K562 (cell line): ENCODE measurements around the gene TAF8. TPM values are rescaled to one million over a fixed set of nuclear protein-coding genes. Genes with fewer than 3 reads are reported as not detected.

Source experiments
- ATAC-seq: fragments of 200-7000 bp; cut with Tn5 transposase; 3 replicates; pipeline ENCODE4 v1.9.1; 2020; ENCODE audit warnings: moderate library complexity
- BruUV-seq: library from RNA; stranded (reverse); fragments of 400-500 nt; replicated peaks from 2 replicates; lab custom pipeline; 2021; lab: Mats Ljungman, UMichigan
- CTCF ChIA-PET: fragments of 300-600 bp; formaldehyde crosslinking; extraction: SDS; loops from one replicate; lab custom pipeline; 2021; ENCODE audit warnings: low intra/inter-chr PET ratio; lab: Yijun Ruan, JAX
- POLR2A ChIA-PET: fragments of 300-600, 350-650 bp; sonication (Branson Sonifier 250); formaldehyde crosslinking; extraction: SDS; loops from one replicate; lab custom pipeline; 2021; ENCODE audit warnings: antibody characterized with exemption, inconsistent platforms; lab: Yijun Ruan, JAX
- DNase-seq, 4 experiments: peaks; one replicate each; pipeline versions ENCODE4 v3.0.0 to v3.0.0-alpha.2; 2011 to 2018; ENCODE audit warnings: low spot score in 3 of 4, mixed read lengths in 3 of 4; ENCODE audit errors: extremely low read depth in 1 of 4
- FAIRE-seq: peaks from 2 replicates; lab custom pipeline; 2011; peaks lifted over from hg19 to GRCh38; lab: Jason Lieb, UNC
- H2AFZ ChIP-seq: 2 replicates; pipeline ENCODE4 v1.6.0; 2011; ENCODE audit warnings: low read depth, low read length, control low read depth, inconsistent platforms
- H3K27ac ChIP-seq: fragments of 200-600 bp; 3 replicates; pipeline ENCODE4 v1.8.0; 2011; ENCODE audit warnings: low read depth, mild to moderate bottlenecking, control low read depth, inconsistent platforms, low read length, moderate library complexity, mixed read lengths; ENCODE audit errors: extremely low read depth
- H3K27me3 ChIP-seq, 2 experiments: fragments of 300-600 bp in 1 of 2; 2 replicates in 1 of 2; 3 replicates in 1 of 2; pipeline versions ENCODE4 v1.6.0 to v1.8.0; 2011; ENCODE audit warnings: inconsistent platforms in 2 of 2, low read length in 2 of 2, mild to moderate bottlenecking in 1 of 2, mixed read lengths in 1 of 2, moderate library complexity in 1 of 2; ENCODE audit not compliant: control insufficient read depth in 2 of 2, insufficient read depth in 2 of 2
- H3K36me3 ChIP-seq: fragments of 300-600 bp; 3 replicates; pipeline ENCODE4 v1.8.0; 2011; ENCODE audit warnings: mild to moderate bottlenecking, low read length, inconsistent platforms; ENCODE audit not compliant: control insufficient read depth, insufficient read depth
- H3K4me1 ChIP-seq, 2 experiments: fragments of 200-600 bp in 1 of 2; replicated peaks in 1 of 2; 2 replicates in 1 of 2; 3 replicates in 1 of 2; pipeline versions ENCODE4 v1.5.1 to v1.8.0; 2011; ENCODE audit warnings: inconsistent platforms in 2 of 2, low read length in 2 of 2, mild to moderate bottlenecking in 1 of 2, mixed read lengths in 1 of 2, moderate library complexity in 1 of 2; ENCODE audit not compliant: control insufficient read depth in 2 of 2, insufficient read depth in 2 of 2
- H3K4me2 ChIP-seq: 2 replicates; pipeline ENCODE4 v1.6.1; 2011; ENCODE audit warnings: low read length, control low read depth, inconsistent platforms, mixed read lengths; ENCODE audit not compliant: insufficient read depth
- H3K4me3 ChIP-seq: fragments of 200-600 bp; sonication (generic), shearing (Covaris generic); 2 replicates; pipeline ENCODE4 v1.5.1; 2016; ENCODE audit warnings: control low read depth, inconsistent platforms
- H3K79me2 ChIP-seq: fragments of 200-600 bp; 3 replicates; pipeline ENCODE4 v1.8.0; 2011; ENCODE audit warnings: low read length, inconsistent platforms; ENCODE audit not compliant: control insufficient read depth, insufficient read depth
- H3K9ac ChIP-seq, 2 experiments: 2 replicates each; pipeline versions ENCODE4 v1.6.0 to v1.6.1; 2011; ENCODE audit warnings: low read depth in 2 of 2, low read length in 2 of 2, control low read depth in 1 of 2, inconsistent platforms in 1 of 2, mild to moderate bottlenecking in 1 of 2, mixed read lengths in 1 of 2; ENCODE audit not compliant: insufficient read depth in 1 of 2
- H3K9me1 ChIP-seq: one replicate; pipeline ENCODE4 v1.6.0; 2011; ENCODE audit warnings: inconsistent platforms, mild to moderate bottlenecking, low read length, moderate library complexity; ENCODE audit not compliant: control insufficient read depth, insufficient read depth
- H3K9me3 ChIP-seq: replicated peaks from 2 replicates; pipeline ENCODE4 v1.5.1; 2011; ENCODE audit warnings: low read depth, low read length, inconsistent platforms; ENCODE audit not compliant: control insufficient read depth, insufficient read depth
- H4K20me1 ChIP-seq: replicated peaks from 2 replicates; pipeline ENCODE4 v1.6.1; 2011; ENCODE audit warnings: low read length, inconsistent platforms, mixed read lengths; ENCODE audit not compliant: control insufficient read depth, insufficient read depth
- ARID3B ChIP-seq: fragments of 250-450 bp; sonication (Bioruptor Pico); IDR thresholded peaks from 2 replicates; pipeline ENCODE4 v1.4.0; 2020; ENCODE audit warnings: borderline replicate concordance
- BRCA1 ChIP-seq, 2 experiments: fragments of 450-650 bp in 1 of 2; sonication (generic) in 1 of 2; formaldehyde crosslinking in 1 of 2; IDR thresholded peaks; 2 replicates each; pipeline versions ENCODE4 v1.5.0 to v1.6.1; 2017 to 2020; ENCODE audit warnings: mild to moderate bottlenecking in 1 of 2, missing genetic modification reagents in 1 of 2
- IFI16 ChIP-seq: fragments of 250-450 bp; sonication (Bioruptor Pico); IDR thresholded peaks from 2 replicates; pipeline ENCODE4 v2.1.2; 2022; ENCODE audit warnings: mild to moderate bottlenecking, inconsistent platforms
- MCM7 ChIP-seq, 2 experiments: fragments of 450-650 bp; IDR thresholded peaks; 2 replicates each; pipeline ENCODE4 v1.6.1; 2016 to 2018
- MLX ChIP-seq, 2 experiments: fragments of 450-650 bp in 1 of 2; sonication (generic) in 1 of 2; formaldehyde crosslinking; conservative IDR thresholded peaks; 2 replicates each; pipeline versions ENCODE4 v1.4.0 to v1.8.1; 2020 to 2022; ENCODE audit warnings: mild to moderate bottlenecking in 1 of 2, missing genetic modification reagents in 1 of 2
- PRPF4 ChIP-seq: fragments of 200-400 bp; formaldehyde crosslinking; IDR thresholded peaks from one replicate; pipeline ENCODE4 v1.6.1; 2017; ENCODE audit warnings: low read length, low read depth, mild to moderate bottlenecking; ENCODE audit not compliant: insufficient read depth, poor library complexity, severe bottlenecking
- PTTG1 ChIP-seq: fragments of 450-650 bp; IDR thresholded peaks from 2 replicates; pipeline ENCODE4 v1.6.1; 2016; ENCODE audit warnings: low read depth, mild to moderate bottlenecking, missing genetic modification characterization, missing compliant biosample characterization
- SREBF2 ChIP-seq: sonication (generic); formaldehyde crosslinking; IDR thresholded peaks from 2 replicates; pipeline ENCODE4 v1.4.0; 2020; ENCODE audit warnings: mild to moderate bottlenecking, missing genetic modification reagents
- TAF7 ChIP-seq: fragments of 450-650 bp; IDR thresholded peaks from 2 replicates; pipeline ENCODE4 v1.6.1; 2016; ENCODE audit warnings: missing genetic modification characterization, missing compliant biosample characterization
- THAP12 ChIP-seq: fragments of 250-450 bp; sonication (Bioruptor Pico); IDR thresholded peaks from 2 replicates; pipeline ENCODE4 v1.9.0; 2021; ENCODE audit warnings: mild to moderate bottlenecking, inconsistent platforms
- TRIM28 ChIP-seq: fragments of 450-650 bp; IDR thresholded peaks from 2 replicates; pipeline ENCODE4 v1.6.1; 2017
- ZNF134 ChIP-seq: fragments of 250-450 bp; sonication (Bioruptor Pico); conservative IDR thresholded peaks from 2 replicates; pipeline ENCODE4 v1.4.0; 2020
- ZNF253 ChIP-seq: fragments of 250-450 bp; sonication (Bioruptor Pico); conservative IDR thresholded peaks from 2 replicates; pipeline ENCODE4 v1.6.1; 2021; ENCODE audit warnings: mild to moderate bottlenecking
- ZNF436 ChIP-seq: fragments of 250-450, 450-650 bp; sonication (Bioruptor Pico); formaldehyde crosslinking; IDR thresholded peaks from 2 replicates; pipeline ENCODE4 v1.7.0; 2020; ENCODE audit warnings: mild to moderate bottlenecking
- ZNF740 ChIP-seq, 3 experiments: fragments of 200-800 bp in 1 of 3; sonication (Bioruptor generic) in 1 of 3; sonication (generic) in 1 of 3; formaldehyde crosslinking in 1 of 3; IDR thresholded peaks; 2 replicates each; pipeline versions ENCODE4 v1.6.1 to v1.8.0; 2016 to 2022; ENCODE audit warnings: mild to moderate bottlenecking in 2 of 3, missing compliant biosample characterization in 2 of 3, missing genetic modification characterization in 2 of 3, missing genetic modification reagents in 1 of 3
- ZNF77 ChIP-seq: fragments of 250-450 bp; sonication (Bioruptor Pico); IDR thresholded peaks from 2 replicates; pipeline ENCODE4 v1.5.0; 2020
- WGBS: fragments of 100-300 bp; shearing (Covaris generic); methylation state at CpG from one replicate; pipeline ENCODE4 v1.1.6; 2016; ENCODE audit warnings: low coverage, mixed read lengths; ENCODE audit not compliant: insufficient coverage; ENCODE audit errors: missing lambda C conversion rate; 5-methylcytosine and 5-hydroxymethylcytosine counted together
- in situ Hi-C: fragments of 300-500 bp; cut with MboI; formaldehyde crosslinking; loops from 4 replicates; pipeline ENCODE4 v1.15.0; 2018; ENCODE audit warnings: inconsistent platforms, mixed read lengths
- intact Hi-C: fragments of 100-400 bp; cut with micrococcal nuclease; formaldehyde crosslinking; loops from 2 replicates; pipeline ENCODE4 v1.14.2; 2022
- polyA plus RNA-seq, 8 experiments: library from polyadenylated mRNA; depleted of rRNA in 4 of 8; stranded (reverse) in 5 of 8; unstranded in 3 of 8; fragments of >200 nt; fragmentation: Nextera tagmentation in 2 of 8; fragmentation: Illumina TruSeq in 1 of 8; extraction: Ambion mirVana in 2 of 8; extraction: Trizol in 1 of 8; gene quantifications; 2 replicates each; pipeline versions ENCODE4 v1.2.1 to v1.2.3, GENCODE V29; 2011 to 2014; ENCODE audit warnings: inconsistent platforms in 1 of 8, missing spikeins in 1 of 8
- total RNA-seq, 7 experiments: library from RNA; depleted of rRNA in 6 of 7; stranded (reverse); fragments of >200 nt in 6 of 7; fragmentation: Illumina TruSeq in 2 of 7; extraction: Trizol in 2 of 7; gene quantifications; 2 replicates each; pipeline versions ENCODE4 v1.2.1 to v1.2.3, GENCODE V29; 2011 to 2021; ENCODE audit warnings: low replicate concordance in 1 of 7

TAF8 gene
- total and polyA plus RNA-seq, 9 of the 15 experiments (the other 6 are each of a cell fraction or from before 2014, with no cell fraction given), result 29.4 to 84.0 (median 52.6) TPM

- Histone ChIP-seq H3K36me3 (no peaks in the 10 kb centered on the region), H3K9ac (peak overlapping the region in 1 of 2 experiments; percentile 86; a peak in 3 of 4 replicates), H3K79me2 (no peaks in the 10 kb centered on the region), H3K4me2 (peak overlapping the region; percentile 67), H3K27ac (peak overlapping the region; percentile 63), H2AFZ (0 out of 2 replicates have a peak overlapping the region, but pooled peaks have one; percentile 5), H3K27me3 (no peaks in the 10 kb centered on the region), H3K9me3 (no peaks in the 10 kb centered on the region), H3K4me1 (peaks cover 24 to 34% of the 10 kb centered on the region in 2 experiments), H3K9me1 (no peaks in the 10 kb centered on the region), H4K20me1 (no peaks in the 10 kb centered on the region), H3K4me3 (no peak overlapping the region)
- POLR2A ChIA-PET, result interaction anchor here (0.6 to 3.8 kb wide), 8 partner anchors 9 to 199 kb away, joined by 3 to 52 read pairs (median 4); partner anchors contain the start of gene CCND3
- peak; percentile 99 for FAIRE-seq
- intact Hi-C loops, result loop anchor here (1.0 kb wide), 2 partner anchors 10 to 27 kb away; no protein-coding TSS in a partner anchor
- WGBS, result 2% methylated on average over 4 of the region's 4 CpGs
- ATAC-seq, result peak; percentile 91
- peak; percentile 59 to 98 (median 79) for DNase-seq
- BruUV-seq, result no TSS peak
- CTCF ChIA-PET, result no interaction called here
- in situ Hi-C loops, result no loop called here
- TF ChIP-seq ZNF253, result no peak
- TF ChIP-seq ZNF740 (CRISPR knock-in tag; IDR thresholded peaks at IDR 0.05), result 0 out of 2 replicates have a peak, but pooled peaks have one; percentile 55
- TF ChIP-seq ZNF740 (tag; IDR thresholded peaks at IDR 0.05), result no peak
- peak; percentile 74; the same call in 1 of the 2 replicates for TF ChIP-seq TRIM28
- TF ChIP-seq TAF7 (tag), result no peak
- TF ChIP-seq ARID3B (CRISPR knock-in tag), result peak; percentile 82; the same call in 1 of the 2 replicates
- TF ChIP-seq SREBF2 (CRISPR knock-in tag), result no peak
- TF ChIP-seq THAP12 (CRISPR knock-in tag), result no peak
- TF ChIP-seq ZNF436 (CRISPR knock-in tag), result no peak
- 0 out of 4 replicates have a peak, but pooled peaks of 1 of the 2 experiments have one; percentile 41 for TF ChIP-seq MCM7 (IDR thresholded peaks at IDR 0.05)
- peak; percentile 78 for TF ChIP-seq ZNF134 (CRISPR knock-in tag)
- TF ChIP-seq MLX (CRISPR knock-in tag; conservative IDR thresholded peaks at IDR 0.05), result no peak
- TF ChIP-seq PTTG1 (tag), result no peak
- no peak for TF ChIP-seq IFI16
- no peak for TF ChIP-seq BRCA1 (IDR thresholded peaks at IDR 0.05)
- TF ChIP-seq BRCA1 (CRISPR knock-in tag; IDR thresholded peaks at IDR 0.05), result no peak
- TF ChIP-seq PRPF4, result no peak
- TF ChIP-seq ZNF77 (CRISPR knock-in tag), result no peak
Measured at GRCh38 chr6:42017021-42017643, 33.2 kb upstream of the TAF8 start.
